WTC11 (cell line): ENCODE results near the gene ROR2.

Experiments used
- ARID4B ChIP-seq: sonication (generic); formaldehyde crosslinking; IDR thresholded peaks from 2 replicates; pipeline ENCODE4 v1.8.0; 2023; ENCODE audit warnings: missing genetic modification reagents, mild to moderate bottlenecking, borderline replicate concordance
- CTCF ChIP-seq: fragments of 200-600 bp; IDR thresholded peaks from 2 replicates; pipeline ENCODE4 v1.8.0; 2022; ENCODE audit warnings: antibody characterized with exemption
- E2F4 ChIP-seq: sonication (generic); formaldehyde crosslinking; IDR thresholded peaks from 2 replicates; pipeline ENCODE4 v1.8.1; 2022; ENCODE audit warnings: low read depth, mild to moderate bottlenecking, moderate library complexity, missing genetic modification reagents, borderline replicate concordance
- FOXK1 ChIP-seq: sonication (generic); formaldehyde crosslinking; IDR thresholded peaks from 2 replicates; pipeline ENCODE4 v1.8.0; 2022; ENCODE audit warnings: mild to moderate bottlenecking, moderate library complexity, missing genetic modification reagents
- IRF1 ChIP-seq: sonication (generic); formaldehyde crosslinking; IDR thresholded peaks from 2 replicates; pipeline ENCODE4 v1.8.0; 2023; ENCODE audit warnings: missing genetic modification reagents
- JAZF1 ChIP-seq: fragments of 250-450 bp; sonication (Bioruptor Pico); IDR thresholded peaks from 2 replicates; pipeline ENCODE4 v1.9.0; 2021; ENCODE audit warnings: moderate library complexity, mild to moderate bottlenecking, inconsistent platforms
- JUN ChIP-seq: sonication (generic); formaldehyde crosslinking; IDR thresholded peaks from 2 replicates; pipeline ENCODE4 v1.8.0; 2023; ENCODE audit warnings: mild to moderate bottlenecking, missing genetic modification reagents
- MYBL2 ChIP-seq: sonication (generic); formaldehyde crosslinking; IDR thresholded peaks from 2 replicates; pipeline ENCODE4 v1.8.1; 2023; ENCODE audit warnings: mild to moderate bottlenecking, moderate library complexity, missing genetic modification reagents
- NFATC4 ChIP-seq: fragments of 250-450 bp; sonication (Bioruptor Pico); IDR thresholded peaks from 2 replicates; pipeline ENCODE4 v1.9.0; 2021; ENCODE audit warnings: mild to moderate bottlenecking
- NR3C1 ChIP-seq: sonication (generic); formaldehyde crosslinking; conservative IDR thresholded peaks from 2 replicates; pipeline ENCODE4 v1.8.1; 2023; ENCODE audit warnings: low read depth, mild to moderate bottlenecking, missing genetic modification reagents
- PRRX2 ChIP-seq: fragments of 250-450 bp; sonication (Bioruptor Pico); IDR thresholded peaks from 2 replicates; pipeline ENCODE4 v1.8.0; 2021; ENCODE audit warnings: mild to moderate bottlenecking
- USF2 ChIP-seq: sonication (generic); formaldehyde crosslinking; IDR thresholded peaks from 2 replicates; pipeline ENCODE4 v1.8.1; 2023; ENCODE audit warnings: mild to moderate bottlenecking, missing genetic modification reagents, moderate library complexity
- ZNF317 ChIP-seq: sonication (generic); formaldehyde crosslinking; IDR thresholded peaks from 2 replicates; pipeline ENCODE4 v1.8.1; 2023; ENCODE audit warnings: low read depth, mild to moderate bottlenecking, moderate library complexity, missing genetic modification reagents, borderline replicate concordance

- TF ChIP-seq NFATC4 (CRISPR knock-in tag) = no peak
- no peak for TF ChIP-seq CTCF
- TF ChIP-seq MYBL2 (CRISPR knock-in tag) = no peak
- no peak for TF ChIP-seq IRF1
- TF ChIP-seq FOXK1 = no peak
- TF ChIP-seq PRRX2 (CRISPR knock-in tag) = no peak
- no peak for TF ChIP-seq USF2
- no peak for TF ChIP-seq ZNF317 (CRISPR knock-in tag)
- TF ChIP-seq ARID4B = no peak
- no peak for TF ChIP-seq NR3C1 (CRISPR knock-in tag)
- TF ChIP-seq JUN (CRISPR knock-in tag) = no peak
- no peak for TF ChIP-seq E2F4 (CRISPR knock-in tag)
- TF ChIP-seq JAZF1 (CRISPR knock-in tag) = no peak
Observed at GRCh38 chr9:91884153-91884552, 65.9 kb downstream of the ROR2 start.
